ENCODE results near the gene CAPN1. TPM values are rescaled to one million over a fixed set of nuclear protein-coding genes. Genes with fewer than 3 reads are reported as not detected.

The CAPN1 gene
- total and polyA plus RNA-seq, 2 donors (not counting 1 experiment from before 2014, with no cell fraction given): 192 to 202 TPM

DNA sequence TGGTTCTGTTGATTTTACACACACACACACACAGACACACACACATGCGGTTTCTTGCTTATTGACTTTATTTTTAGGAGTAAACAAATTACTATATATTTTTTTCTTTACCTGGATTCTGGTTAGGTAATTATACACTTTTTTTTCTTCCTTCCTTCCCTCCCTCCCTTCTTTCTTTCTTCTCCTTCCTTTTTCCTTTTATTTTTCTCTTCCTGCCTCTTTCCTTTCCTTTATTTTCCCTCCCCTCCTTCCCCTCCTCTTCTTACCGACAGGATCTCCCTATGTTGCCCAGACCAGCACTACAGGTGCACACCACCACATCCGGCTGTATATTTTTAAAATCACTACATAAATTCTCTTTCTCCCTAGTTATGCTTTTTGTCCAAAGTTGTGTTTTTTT is 14.8 kb upstream of the CAPN1 start:
- DNase-seq (no peak), ATAC-seq (ENCODE audit: low read depth) (no peak)
- Mint-ChIP-seq H3K9me3 (ENCODE audit: insufficient read depth) (no peaks in the 10 kb centered on the region), H3K4me1 (peaks cover 14% of the 10 kb centered on the region), H3K4me3 (no peak overlapping the region), H3K27ac (no peak overlapping the region), H3K27me3 (no peaks in the 10 kb centered on the region)
- Histone ChIP-seq H3K4me1 (ENCODE audit: control insufficient read depth in 2 of 2, insufficient read depth in 2 of 2, low read length in 2 of 2) (peaks cover 8 to 13% of the 10 kb centered on the region in 2 donors), H3K4me3 (ENCODE audit: control extremely low read depth in 1 of 5, extremely low read depth in 1 of 5, insufficient read depth in 1 of 5, low read depth in 2 of 5, low read length in 4 of 5) (no peak overlapping the region), H3K27ac (ENCODE audit: low read length in 2 of 2) (no peak overlapping the region), H4K20me1 (ENCODE audit: control insufficient read depth, insufficient read depth, low read length, poor library complexity, severe bottlenecking) (no peaks in the 10 kb centered on the region), H3K9me3 (ENCODE audit: control extremely low read depth in 1 of 3, control insufficient read depth in 2 of 3, insufficient read depth in 1 of 3, low read length in 2 of 3) (no peaks in the 10 kb centered on the region), H3K27me3 (replicated peaks in 1 of 4; ENCODE audit: control extremely low read depth in 1 of 4, control insufficient read depth in 3 of 4, insufficient read depth in 4 of 4, low read length in 3 of 4) (no peaks in the 10 kb centered on the region), H3K9ac (ENCODE audit: low read length) (no peak overlapping the region), H2AFZ (ENCODE audit: insufficient read depth, low read depth, low read length, poor library complexity, severe bottlenecking) (no peak overlapping the region), H3K79me2 (ENCODE audit: control insufficient read depth, insufficient read depth, low read length) (peaks cover 3% of the 10 kb centered on the region), H3K36me3 (replicated peaks in 1 of 2; ENCODE audit: control extremely low read depth in 1 of 2, control insufficient read depth in 1 of 2, extremely low read depth in 1 of 2, insufficient read depth in 2 of 2, low read length in 1 of 2) (no peaks in the 10 kb centered on the region), H3K4me2 (replicated peaks; ENCODE audit: low read depth, low read length, poor library complexity, severe bottlenecking) (no peak overlapping the region)
- intact Hi-C loops (cut with micrococcal nuclease): no loop called here
- ChIA-PET CTCF (interaction anchor here (0.7 kb wide), 1 partner anchor 132 kb away, joined by 3 read pairs; no protein-coding TSS in a partner anchor), POLR2A (no interaction called here)
- WGBS (ENCODE audit: insufficient coverage): 100% methylated on average over 1 of the region's 3 CpGs
- TF ChIP-seq, protein P1, sequence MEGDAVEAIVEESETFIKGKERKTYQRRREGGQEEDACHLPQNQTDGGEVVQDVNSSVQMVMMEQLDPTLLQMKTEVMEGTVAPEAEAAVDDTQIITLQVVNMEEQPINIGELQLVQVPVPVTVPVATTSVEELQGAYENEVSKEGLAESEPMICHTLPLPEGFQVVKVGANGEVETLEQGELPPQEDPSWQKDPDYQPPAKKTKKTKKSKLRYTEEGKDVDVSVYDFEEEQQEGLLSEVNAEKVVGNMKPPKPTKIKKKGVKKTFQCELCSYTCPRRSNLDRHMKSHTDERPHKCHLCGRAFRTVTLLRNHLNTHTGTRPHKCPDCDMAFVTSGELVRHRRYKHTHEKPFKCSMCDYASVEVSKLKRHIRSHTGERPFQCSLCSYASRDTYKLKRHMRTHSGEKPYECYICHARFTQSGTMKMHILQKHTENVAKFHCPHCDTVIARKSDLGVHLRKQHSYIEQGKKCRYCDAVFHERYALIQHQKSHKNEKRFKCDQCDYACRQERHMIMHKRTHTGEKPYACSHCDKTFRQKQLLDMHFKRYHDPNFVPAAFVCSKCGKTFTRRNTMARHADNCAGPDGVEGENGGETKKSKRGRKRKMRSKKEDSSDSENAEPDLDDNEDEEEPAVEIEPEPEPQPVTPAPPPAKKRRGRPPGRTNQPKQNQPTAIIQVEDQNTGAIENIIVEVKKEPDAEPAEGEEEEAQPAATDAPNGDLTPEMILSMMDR (IDR thresholded peaks at IDR 0.05): no peak
- no peak for TF ChIP-seq EZH2 (IDR thresholded peaks at IDR 0.05; ENCODE audit: borderline replicate concordance, insufficient read depth, low read depth, low read length, poor library complexity, severe bottlenecking)

DNA sequence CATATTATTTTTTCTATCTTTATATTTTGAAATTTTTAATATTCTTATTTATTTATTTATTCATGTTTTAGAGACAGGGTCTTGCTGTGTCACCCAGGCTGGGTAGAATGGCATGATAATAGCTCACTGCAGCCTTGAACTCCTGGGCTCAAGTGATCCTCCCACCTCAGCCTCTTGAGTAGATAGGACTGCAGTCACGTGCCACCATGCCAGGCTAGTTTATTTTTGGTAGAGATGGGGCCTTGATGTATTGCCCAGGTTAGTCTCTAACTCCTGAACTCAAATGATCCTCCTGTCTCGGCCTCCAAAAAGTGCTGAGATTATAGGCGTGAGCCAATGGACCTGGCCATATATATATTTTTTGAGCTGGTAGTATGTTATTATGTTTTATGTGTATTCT is 14.1 kb upstream of the CAPN1 start:
- Mint-ChIP-seq H3K4me1 (peaks cover 14% of the 10 kb centered on the region), H3K4me3 (no peak overlapping the region), H3K27me3 (no peaks in the 10 kb centered on the region), H3K27ac (no peak overlapping the region), H3K9me3 (ENCODE audit: insufficient read depth) (no peaks in the 10 kb centered on the region)
- Histone ChIP-seq H3K9ac (ENCODE audit: low read length) (no peak overlapping the region), H3K36me3 (replicated peaks in 1 of 2; ENCODE audit: control extremely low read depth in 1 of 2, control insufficient read depth in 1 of 2, extremely low read depth in 1 of 2, insufficient read depth in 2 of 2, low read length in 1 of 2) (no peaks in the 10 kb centered on the region), H3K4me1 (ENCODE audit: control insufficient read depth in 2 of 2, insufficient read depth in 2 of 2, low read length in 2 of 2) (peaks cover 8 to 13% of the 10 kb centered on the region in 2 donors), H3K9me3 (ENCODE audit: control extremely low read depth in 1 of 3, control insufficient read depth in 2 of 3, insufficient read depth in 1 of 3, low read length in 2 of 3) (no peaks in the 10 kb centered on the region), H3K4me3 (ENCODE audit: control extremely low read depth in 1 of 5, extremely low read depth in 1 of 5, insufficient read depth in 1 of 5, low read depth in 2 of 5, low read length in 4 of 5) (no peak overlapping the region), H4K20me1 (ENCODE audit: control insufficient read depth, insufficient read depth, low read length, poor library complexity, severe bottlenecking) (no peaks in the 10 kb centered on the region), H3K4me2 (replicated peaks; ENCODE audit: low read depth, low read length, poor library complexity, severe bottlenecking) (no peak overlapping the region), H3K79me2 (ENCODE audit: control insufficient read depth, insufficient read depth, low read length) (peaks cover 3% of the 10 kb centered on the region), H3K27me3 (replicated peaks in 1 of 4; ENCODE audit: control extremely low read depth in 1 of 4, control insufficient read depth in 3 of 4, insufficient read depth in 4 of 4, low read length in 3 of 4) (no peaks in the 10 kb centered on the region), H3K27ac (ENCODE audit: low read length in 2 of 2) (no peak overlapping the region), H2AFZ (ENCODE audit: insufficient read depth, low read depth, low read length, poor library complexity, severe bottlenecking) (no peak overlapping the region)
- ATAC-seq (ENCODE audit: low read depth) (no peak), DNase-seq (no peak)
- intact Hi-C loops (cut with micrococcal nuclease): no loop called here
- ChIA-PET POLR2A (interaction anchor here (0.5 kb wide), 1 partner anchor 8 kb away, joined by 3 read pairs; no protein-coding TSS in a partner anchor), CTCF (interaction anchor here (0.7 kb wide), 1 partner anchor 133 kb away, joined by 3 read pairs; no protein-coding TSS in a partner anchor)
- WGBS (ENCODE audit: insufficient coverage): no CpG with 5 or more reads among the region's 3 CpGs
- TF ChIP-seq, protein P1 (IDR thresholded peaks at IDR 0.05): no peak
- no peak for TF ChIP-seq EZH2 (IDR thresholded peaks at IDR 0.05; ENCODE audit: borderline replicate concordance, insufficient read depth, low read depth, low read length, poor library complexity, severe bottlenecking)
